ENCODE data around the gene KCNK1.

GRCh38 chr1:233608988-233609387 lies 4.9 kb upstream of the KCNK1 start:
- no peak for TF ChIP-seq CTCF (IDR thresholded peaks at IDR 0.05 in 4 of 5, conservative IDR thresholded peaks at IDR 0.05 in 1 of 5)
- no peak for TF ChIP-seq POLR2A (IDR thresholded peaks at IDR 0.05)
